ENCODE measurements around the gene AMOTL1.
"Not testable (repeated sequence)": the region's sequence is repeated elsewhere in the genome, so short reads cannot be mapped to it uniquely, and the experiment has no call there.

The AMOTL1 gene

DNA sequence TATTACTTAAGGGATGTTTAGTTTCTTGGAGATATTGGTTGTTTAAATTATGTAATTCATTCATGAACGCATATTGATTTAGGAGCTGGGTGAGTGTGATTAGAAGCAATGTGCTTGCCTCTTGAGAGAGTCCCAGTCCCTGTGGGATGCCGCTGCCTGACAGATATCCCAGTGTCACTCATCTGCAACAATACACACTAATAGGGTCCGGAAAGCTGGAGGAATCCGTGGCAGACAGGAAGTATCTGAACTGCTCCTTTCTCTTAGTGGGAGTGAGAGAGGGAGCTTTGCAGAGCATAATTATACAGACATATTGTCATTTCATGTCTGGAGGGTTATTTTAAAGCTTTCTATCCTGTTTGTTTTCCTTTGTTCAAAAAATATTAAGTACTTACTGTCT, 17.4 kb downstream of the AMOTL1 start:
- H3K27ac ChIP-seq (ENCODE audit: low read length) = no peak overlapping the region
- no peaks in the 10 kb centered on the region for H3K27me3 ChIP-seq (ENCODE audit: control insufficient read depth in 1 of 2, insufficient read depth in 2 of 2, low read length in 2 of 2)
- no peaks in the 10 kb centered on the region for H3K9me3 ChIP-seq (ENCODE audit: control insufficient read depth in 2 of 2, low read length in 2 of 2)
- peaks cover 44% of the 10 kb centered on the region for H3K4me1 ChIP-seq (ENCODE audit: control insufficient read depth, insufficient read depth, low read length)
- no peaks in the 10 kb centered on the region for H3K36me3 ChIP-seq (ENCODE audit: control insufficient read depth in 2 of 2, insufficient read depth in 2 of 2, low read length in 2 of 2)
- peak overlapping the region in 1 of 2 donors; percentile 23 for H3K4me3 ChIP-seq (ENCODE audit: low read length in 2 of 2)
- H3K9ac ChIP-seq (ENCODE audit: low read length in 2 of 2) = no peak overlapping the region

GRCh38 chr11:94786264-94787126, 18.3 kb downstream of the AMOTL1 start:
- Histone ChIP-seq H3K36me3 (ENCODE audit: control insufficient read depth in 2 of 2, insufficient read depth in 2 of 2, low read length in 2 of 2) (no peaks in the 10 kb centered on the region), H3K9me3 (ENCODE audit: control insufficient read depth in 2 of 2, low read length in 2 of 2) (no peaks in the 10 kb centered on the region), H3K4me3 (ENCODE audit: low read length in 2 of 2) (no peak overlapping the region), H3K27ac (ENCODE audit: low read length) (no peak overlapping the region), H3K9ac (ENCODE audit: low read length in 2 of 2) (no peak overlapping the region), H3K4me1 (ENCODE audit: control insufficient read depth, insufficient read depth, low read length) (peaks cover 48% of the 10 kb centered on the region), H3K27me3 (ENCODE audit: control insufficient read depth in 1 of 2, insufficient read depth in 2 of 2, low read length in 2 of 2) (no peaks in the 10 kb centered on the region)

DNA sequence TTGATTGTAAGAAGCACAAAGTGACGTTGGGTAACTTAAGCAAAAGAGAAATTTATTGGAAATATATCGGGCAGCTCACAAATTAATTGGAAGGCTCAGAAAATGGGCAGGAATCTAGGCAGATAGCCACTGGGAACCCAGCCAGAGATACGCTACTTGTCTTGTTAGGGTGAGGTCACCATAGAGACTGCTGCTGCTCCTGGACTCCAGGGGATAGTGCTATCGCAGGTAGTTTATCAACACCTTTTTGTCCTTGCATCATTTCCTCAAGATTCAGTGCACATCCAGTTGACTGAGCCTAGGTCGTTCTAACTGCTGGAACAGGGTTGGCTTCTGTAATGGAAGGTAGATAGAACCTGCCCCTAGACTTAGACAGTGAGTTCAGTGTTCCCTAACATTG, 19.6 kb downstream of the AMOTL1 start:
- Histone ChIP-seq H3K36me3 (ENCODE audit: control insufficient read depth in 2 of 2, insufficient read depth in 2 of 2, low read length in 2 of 2) (no peaks in the 10 kb centered on the region), H3K9ac (ENCODE audit: low read length in 2 of 2) (no peak overlapping the region), H3K4me3 (ENCODE audit: low read length in 2 of 2) (peak overlapping the region; percentile 22 to 41), H3K27ac (ENCODE audit: low read length) (no peak overlapping the region), H3K27me3 (ENCODE audit: control insufficient read depth in 1 of 2, insufficient read depth in 2 of 2, low read length in 2 of 2) (no peaks in the 10 kb centered on the region), H3K9me3 (ENCODE audit: control insufficient read depth in 2 of 2, low read length in 2 of 2) (no peaks in the 10 kb centered on the region), H3K4me1 (ENCODE audit: control insufficient read depth, insufficient read depth, low read length) (peaks cover 53% of the 10 kb centered on the region)

DNA sequence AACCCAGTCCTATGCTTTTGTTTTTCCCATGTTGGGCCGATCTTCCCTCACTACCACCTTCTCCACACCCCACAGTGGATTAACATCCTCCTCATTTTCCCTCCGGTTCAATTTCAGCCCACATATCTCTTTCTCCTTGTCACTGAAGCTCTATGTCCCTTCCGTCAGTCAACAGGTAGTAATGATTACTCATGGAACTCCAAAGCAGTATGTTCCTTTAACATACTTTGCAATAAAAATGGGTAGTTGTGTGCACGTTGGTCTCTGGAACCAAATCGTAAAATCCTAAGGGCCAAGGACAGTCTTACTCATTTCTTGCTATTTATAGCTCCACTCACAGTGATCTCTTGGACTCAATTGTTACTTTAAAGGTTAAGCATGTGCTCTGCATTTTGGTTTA, 20.2 kb downstream of the AMOTL1 start:
- Histone ChIP-seq H3K36me3 (ENCODE audit: control insufficient read depth in 2 of 2, insufficient read depth in 2 of 2, low read length in 2 of 2) (no peaks in the 10 kb centered on the region), H3K27me3 (ENCODE audit: control insufficient read depth in 1 of 2, insufficient read depth in 2 of 2, low read length in 2 of 2) (no peaks in the 10 kb centered on the region), H3K9me3 (ENCODE audit: control insufficient read depth in 2 of 2, low read length in 2 of 2) (no peaks in the 10 kb centered on the region), H3K27ac (ENCODE audit: low read length) (no peak overlapping the region), H3K9ac (ENCODE audit: low read length in 2 of 2) (no peak overlapping the region), H3K4me1 (ENCODE audit: control insufficient read depth, insufficient read depth, low read length) (peaks cover 59% of the 10 kb centered on the region), H3K4me3 (ENCODE audit: low read length in 2 of 2) (peak overlapping the region; percentile 40 to 41)

DNA sequence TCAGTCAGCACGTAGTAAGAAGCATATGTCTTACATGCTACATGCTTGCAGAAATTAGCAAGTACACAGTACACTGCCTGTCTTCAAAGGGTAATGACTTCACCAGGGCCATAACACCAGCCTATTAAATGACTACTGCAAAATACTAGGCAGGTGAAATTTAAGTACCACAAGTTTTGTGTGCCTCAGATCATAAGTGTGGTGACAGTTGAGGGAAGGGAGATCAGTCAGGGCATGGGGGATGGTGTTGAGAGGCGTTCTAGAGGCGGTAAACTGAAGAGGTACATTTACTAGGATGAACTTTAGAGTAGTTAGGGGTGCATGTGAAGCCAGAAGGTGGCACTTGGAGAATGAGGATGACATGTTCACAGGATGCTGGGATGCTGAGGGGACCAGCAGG, 22.0 kb downstream of the AMOTL1 start:
- H3K9me3 ChIP-seq (ENCODE audit: control insufficient read depth in 2 of 2, low read length in 2 of 2) = no peaks in the 10 kb centered on the region
- no peak overlapping the region for H3K4me3 ChIP-seq (ENCODE audit: low read length in 2 of 2)
- H3K27me3 ChIP-seq (ENCODE audit: control insufficient read depth in 1 of 2, insufficient read depth in 2 of 2, low read length in 2 of 2) = no peaks in the 10 kb centered on the region
- H3K4me1 ChIP-seq (ENCODE audit: control insufficient read depth, insufficient read depth, low read length) = peaks cover 71% of the 10 kb centered on the region
- H3K36me3 ChIP-seq (ENCODE audit: control insufficient read depth in 2 of 2, insufficient read depth in 2 of 2, low read length in 2 of 2) = no peaks in the 10 kb centered on the region
- no peak overlapping the region for H3K9ac ChIP-seq (ENCODE audit: low read length in 2 of 2)
- H3K27ac ChIP-seq (ENCODE audit: low read length) = peak overlapping the region; percentile 18

DNA sequence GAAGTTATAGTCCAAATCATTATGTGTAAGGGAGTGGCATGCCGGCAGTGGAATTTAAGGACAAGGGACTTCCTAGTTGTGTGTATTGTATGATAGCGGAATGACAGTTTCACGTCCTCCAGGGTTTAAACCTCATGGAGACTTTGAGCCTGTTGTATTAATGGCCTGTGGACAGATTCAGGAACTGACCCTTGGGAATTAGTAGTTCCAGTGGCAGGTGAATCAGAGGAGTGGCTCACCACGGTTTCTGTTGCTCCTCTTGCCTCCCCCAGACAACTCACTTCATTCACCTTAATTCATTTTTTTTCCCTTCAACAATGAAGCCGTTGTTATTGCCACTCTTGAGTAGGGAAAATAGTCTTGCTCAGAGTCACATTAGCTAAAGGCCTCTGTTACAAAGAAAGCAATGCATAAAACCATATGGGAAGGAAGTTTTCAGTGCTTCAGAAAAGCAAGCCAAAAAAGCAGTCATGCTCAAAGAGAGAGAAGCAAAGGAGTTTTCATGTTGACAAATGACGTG, 22.6 kb downstream of the AMOTL1 start:
- H3K9me3 ChIP-seq (ENCODE audit: control insufficient read depth in 2 of 2, low read length in 2 of 2) = no peaks in the 10 kb centered on the region
- no peak overlapping the region for H3K4me3 ChIP-seq (ENCODE audit: low read length in 2 of 2)
- H3K27me3 ChIP-seq (ENCODE audit: control insufficient read depth in 1 of 2, insufficient read depth in 2 of 2, low read length in 2 of 2) = no peaks in the 10 kb centered on the region
- no peak overlapping the region for H3K9ac ChIP-seq (ENCODE audit: low read length in 2 of 2)
- H3K4me1 ChIP-seq (ENCODE audit: control insufficient read depth, insufficient read depth, low read length) = peaks cover 65% of the 10 kb centered on the region
- H3K36me3 ChIP-seq (ENCODE audit: control insufficient read depth in 2 of 2, insufficient read depth in 2 of 2, low read length in 2 of 2) = no peaks in the 10 kb centered on the region
- H3K27ac ChIP-seq (ENCODE audit: low read length) = peak overlapping the region; percentile 18

DNA sequence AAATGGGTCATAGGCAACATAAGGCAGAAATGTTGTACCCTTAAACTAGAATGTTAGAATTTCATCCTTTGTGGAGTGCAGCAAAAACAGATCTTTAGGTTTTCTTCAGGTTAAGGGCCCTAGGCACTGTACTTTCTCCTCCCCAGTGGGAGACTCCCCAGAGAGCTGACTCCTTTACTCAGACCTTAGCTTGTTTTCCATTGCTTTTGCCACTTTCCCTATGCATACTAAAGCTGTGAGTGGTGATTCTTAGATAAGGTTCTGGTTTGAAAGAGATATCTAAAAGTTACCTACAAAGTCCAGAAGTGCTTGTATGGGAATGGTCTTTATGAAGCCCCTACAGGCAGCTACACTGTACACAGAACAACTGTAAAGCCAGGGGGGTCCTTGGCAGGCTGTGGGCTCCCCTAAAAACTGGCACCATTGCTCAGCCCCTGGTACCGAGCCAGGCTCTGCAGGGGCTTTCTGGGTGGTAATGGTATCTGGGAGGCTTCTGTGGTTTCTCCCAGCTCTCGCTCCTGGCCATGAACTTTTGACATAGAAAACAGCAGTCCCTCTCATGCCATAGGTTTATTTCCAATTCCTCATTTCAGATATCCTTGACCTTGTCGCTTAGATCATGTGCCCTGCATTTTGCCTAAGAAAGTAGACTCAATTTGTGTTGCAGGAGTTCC, 23.2 kb downstream of the AMOTL1 start:
- H3K27me3 ChIP-seq (ENCODE audit: control insufficient read depth in 1 of 2, insufficient read depth in 2 of 2, low read length in 2 of 2) = no peaks in the 10 kb centered on the region
- H3K9ac ChIP-seq (ENCODE audit: low read length in 2 of 2) = no peak overlapping the region
- H3K36me3 ChIP-seq (ENCODE audit: control insufficient read depth in 2 of 2, insufficient read depth in 2 of 2, low read length in 2 of 2) = no peaks in the 10 kb centered on the region
- H3K4me3 ChIP-seq (ENCODE audit: low read length in 2 of 2) = no peak overlapping the region
- H3K9me3 ChIP-seq (ENCODE audit: control insufficient read depth in 2 of 2, low read length in 2 of 2) = no peaks in the 10 kb centered on the region
- peaks cover 65% of the 10 kb centered on the region for H3K4me1 ChIP-seq (ENCODE audit: control insufficient read depth, insufficient read depth, low read length)
- H3K27ac ChIP-seq (ENCODE audit: low read length) = no peak overlapping the region

GRCh38 chr11:94791942-94792341, 23.8 kb downstream of the AMOTL1 start:
- not testable (repeated sequence) for H3K9ac ChIP-seq (ENCODE audit: low read length in 2 of 2); H3K36me3 ChIP-seq (ENCODE audit: control insufficient read depth in 2 of 2, insufficient read depth in 2 of 2, low read length in 2 of 2); H3K4me3 ChIP-seq (ENCODE audit: low read length in 2 of 2); H3K27ac ChIP-seq (ENCODE audit: low read length); H3K27me3 ChIP-seq (ENCODE audit: control insufficient read depth in 1 of 2, insufficient read depth in 2 of 2, low read length in 2 of 2); H3K9me3 ChIP-seq (ENCODE audit: control insufficient read depth in 2 of 2, low read length in 2 of 2)
- peaks cover 65% of the 10 kb centered on the region for H3K4me1 ChIP-seq (ENCODE audit: control insufficient read depth, insufficient read depth, low read length)

- Histone ChIP-seq H3K27me3 (ENCODE audit: control insufficient read depth in 1 of 2, insufficient read depth in 2 of 2, low read length in 2 of 2) (no peaks in the 10 kb centered on the region), H3K4me1 (ENCODE audit: control insufficient read depth, insufficient read depth, low read length) (peaks cover 67% of the 10 kb centered on the region), H3K9ac (ENCODE audit: low read length in 2 of 2) (no peak overlapping the region), H3K36me3 (ENCODE audit: control insufficient read depth in 2 of 2, insufficient read depth in 2 of 2, low read length in 2 of 2) (no peaks in the 10 kb centered on the region), H3K27ac (ENCODE audit: low read length) (no peak overlapping the region), H3K9me3 (ENCODE audit: control insufficient read depth in 2 of 2, low read length in 2 of 2) (no peaks in the 10 kb centered on the region), H3K4me3 (ENCODE audit: low read length in 2 of 2) (no peak overlapping the region)
Measured at GRCh38 chr11:94792451-94792850, 24.3 kb downstream of the AMOTL1 start.

DNA sequence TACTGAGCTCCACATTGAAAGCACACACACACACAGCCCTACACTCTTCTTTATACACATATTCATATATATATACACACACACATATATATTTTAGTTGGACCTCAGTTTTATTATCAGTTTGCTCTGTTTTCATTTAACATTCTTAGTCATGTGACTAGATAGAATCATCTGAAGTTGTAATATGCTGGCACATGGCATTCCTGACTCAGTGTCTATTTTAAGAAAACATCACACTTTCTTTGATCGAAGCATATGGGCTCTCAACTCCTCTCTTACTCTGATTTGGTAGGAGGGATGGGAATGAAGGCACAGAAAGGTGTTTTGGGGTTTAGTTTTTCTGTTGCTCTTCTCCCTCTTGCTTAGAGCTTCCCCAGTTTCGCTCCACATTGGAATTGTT, 24.8 kb downstream of the AMOTL1 start:
- no peak overlapping the region for H3K27ac ChIP-seq (ENCODE audit: low read length)
- H3K4me1 ChIP-seq (ENCODE audit: control insufficient read depth, insufficient read depth, low read length) = peaks cover 66% of the 10 kb centered on the region
- no peaks in the 10 kb centered on the region for H3K9me3 ChIP-seq (ENCODE audit: control insufficient read depth in 2 of 2, low read length in 2 of 2)
- H3K27me3 ChIP-seq (ENCODE audit: control insufficient read depth in 1 of 2, insufficient read depth in 2 of 2, low read length in 2 of 2) = no peaks in the 10 kb centered on the region
- H3K4me3 ChIP-seq (ENCODE audit: low read length in 2 of 2) = no peak overlapping the region
- no peak overlapping the region for H3K9ac ChIP-seq (ENCODE audit: low read length in 2 of 2)
- no peaks in the 10 kb centered on the region for H3K36me3 ChIP-seq (ENCODE audit: control insufficient read depth in 2 of 2, insufficient read depth in 2 of 2, low read length in 2 of 2)

GRCh38 chr11:94793822-94794221, 25.7 kb downstream of the AMOTL1 start:
- peak overlapping the region in 1 of 2 donors; percentile 11 for H3K9ac ChIP-seq (ENCODE audit: low read length in 2 of 2)
- H3K9me3 ChIP-seq (ENCODE audit: control insufficient read depth in 2 of 2, low read length in 2 of 2) = no peaks in the 10 kb centered on the region
- H3K4me1 ChIP-seq (ENCODE audit: control insufficient read depth, insufficient read depth, low read length) = peaks cover 67% of the 10 kb centered on the region
- H3K27me3 ChIP-seq (ENCODE audit: control insufficient read depth in 1 of 2, insufficient read depth in 2 of 2, low read length in 2 of 2) = no peaks in the 10 kb centered on the region
- H3K27ac ChIP-seq (ENCODE audit: low read length) = peak overlapping the region; percentile 62
- peak overlapping the region in 1 of 2 donors; percentile 1 for H3K4me3 ChIP-seq (ENCODE audit: low read length in 2 of 2)
- H3K36me3 ChIP-seq (ENCODE audit: control insufficient read depth in 2 of 2, insufficient read depth in 2 of 2, low read length in 2 of 2) = no peaks in the 10 kb centered on the region
